GM19099 (cell line): ENCODE results near the gene ZFYVE28.

Experiments used
- POLR2A ChIP-seq: IDR thresholded peaks from 3 replicates; pipeline ENCODE4 v1.6.1; 2011; ENCODE audit warnings: low read depth; ENCODE audit not compliant: insufficient read length; ENCODE audit errors: extremely low read depth

The ZFYVE28 gene

DNA sequence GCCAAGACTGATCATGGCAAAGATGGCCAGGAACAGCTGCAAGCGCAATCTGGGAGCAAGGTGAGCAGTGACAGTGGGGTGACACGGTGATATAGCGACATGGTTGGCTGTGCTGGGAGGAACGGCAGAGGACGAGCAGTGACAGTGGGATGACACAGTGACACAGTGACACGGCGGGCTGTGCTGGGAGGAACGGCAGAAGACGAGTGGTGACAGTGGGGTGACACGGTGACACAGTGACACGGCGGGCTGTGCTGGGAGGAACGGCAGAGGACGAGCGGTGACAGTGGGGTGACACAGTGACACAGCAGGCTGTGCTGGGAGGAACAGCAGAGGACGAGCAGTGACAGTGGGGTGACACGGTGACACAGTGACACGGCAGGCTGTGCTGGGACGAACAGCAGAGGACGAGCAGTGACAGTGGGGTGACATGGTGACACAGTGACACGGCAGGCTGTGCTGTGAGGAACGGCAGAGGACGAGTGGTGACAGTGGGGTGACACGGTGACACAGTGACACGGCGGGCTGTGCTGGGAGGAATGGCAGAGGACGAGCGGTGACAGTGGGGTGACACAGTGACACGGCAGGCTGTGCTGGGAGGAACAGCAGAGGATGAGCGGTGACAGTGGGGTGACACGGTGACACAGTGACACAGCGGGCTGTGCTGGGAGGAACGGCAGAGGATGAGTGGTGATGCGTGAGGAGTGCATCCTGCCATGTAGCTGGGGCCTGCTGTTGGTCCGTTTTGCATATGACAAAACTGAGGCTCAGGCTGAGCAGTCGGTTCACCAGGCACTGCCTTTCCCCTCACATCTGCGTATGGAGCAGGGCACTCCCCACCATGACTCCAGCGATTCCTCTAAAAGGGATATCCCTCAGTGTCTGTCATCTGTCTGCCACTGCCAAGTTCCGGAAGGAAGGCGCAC is 120.6 kb downstream of the ZFYVE28 start:
- no peak for TF ChIP-seq POLR2A

DNA sequence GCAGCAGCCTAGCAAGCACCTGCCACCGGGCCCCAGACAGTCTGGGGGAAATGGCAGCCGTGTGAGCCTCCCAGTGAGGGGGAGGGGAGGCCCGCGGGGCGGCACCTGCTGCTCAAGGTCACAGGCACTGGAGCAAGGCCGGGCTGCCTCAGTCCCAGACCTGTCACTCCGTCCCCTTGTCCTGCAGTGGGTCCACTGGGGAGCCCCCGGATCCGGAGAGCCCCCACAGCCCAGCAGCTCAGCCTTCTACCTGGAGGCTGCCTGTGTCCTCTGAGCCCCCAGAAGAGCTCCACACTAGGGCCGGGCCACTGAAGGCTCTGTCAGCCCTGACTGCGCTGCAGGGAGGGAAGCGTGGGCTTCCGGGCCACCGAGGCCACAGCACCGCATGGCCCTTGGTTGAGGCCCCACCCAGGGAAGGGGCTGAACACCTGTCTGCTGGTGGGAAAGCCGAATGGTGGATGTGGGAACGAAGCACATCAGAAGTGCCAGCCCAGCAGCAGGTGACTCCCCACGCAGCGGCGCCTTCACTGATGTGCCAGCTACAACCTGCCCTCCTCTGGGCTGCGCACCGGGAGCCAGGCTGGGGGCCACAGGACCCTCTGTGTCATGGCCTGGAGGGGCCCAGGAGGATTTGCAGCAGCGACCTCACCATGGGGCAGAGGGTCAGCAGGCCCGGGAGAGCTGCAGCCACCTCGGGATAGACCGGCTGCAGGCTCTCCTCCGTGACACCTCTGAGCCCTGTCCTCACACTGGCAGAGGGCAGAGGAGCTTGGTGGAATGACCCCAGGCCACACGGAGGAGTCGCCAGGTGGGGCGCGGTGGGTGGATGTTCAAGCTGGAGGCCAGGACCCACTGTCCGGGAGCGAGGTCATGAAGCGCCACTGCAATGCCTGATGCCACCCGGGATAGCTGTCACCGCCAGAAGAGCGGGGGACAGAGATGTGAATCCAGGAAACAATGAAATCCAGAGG is 121.5 kb downstream of the ZFYVE28 start:
- no peak for TF ChIP-seq POLR2A

DNA sequence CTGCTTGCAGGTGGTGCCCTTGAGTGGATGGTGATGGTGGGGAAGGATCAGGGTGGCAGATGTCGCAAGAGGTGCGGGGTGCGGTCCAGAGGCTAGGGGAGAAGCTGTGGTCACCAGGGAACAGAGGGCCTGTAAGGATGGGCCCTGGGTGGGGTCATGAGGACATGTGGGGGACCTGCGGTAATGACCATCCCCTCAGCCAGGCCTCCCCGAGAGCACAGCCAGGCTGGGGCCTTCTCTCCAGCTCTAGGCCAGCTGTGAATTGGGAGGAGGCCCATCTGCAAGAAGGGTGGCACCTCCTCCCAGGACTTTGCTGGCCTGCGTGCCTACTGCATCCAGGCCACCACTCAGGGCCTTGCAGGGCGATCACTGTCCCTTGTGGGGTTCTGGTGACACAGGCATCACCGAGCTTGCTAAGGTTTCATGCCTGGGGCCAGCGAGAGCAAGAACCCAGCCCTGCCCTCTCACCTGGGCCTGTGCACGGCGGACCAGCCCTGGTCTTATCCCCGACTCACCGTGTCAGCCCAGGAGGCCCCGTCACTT is 122.5 kb downstream of the ZFYVE28 start:
- TF ChIP-seq POLR2A, result no peak

DNA sequence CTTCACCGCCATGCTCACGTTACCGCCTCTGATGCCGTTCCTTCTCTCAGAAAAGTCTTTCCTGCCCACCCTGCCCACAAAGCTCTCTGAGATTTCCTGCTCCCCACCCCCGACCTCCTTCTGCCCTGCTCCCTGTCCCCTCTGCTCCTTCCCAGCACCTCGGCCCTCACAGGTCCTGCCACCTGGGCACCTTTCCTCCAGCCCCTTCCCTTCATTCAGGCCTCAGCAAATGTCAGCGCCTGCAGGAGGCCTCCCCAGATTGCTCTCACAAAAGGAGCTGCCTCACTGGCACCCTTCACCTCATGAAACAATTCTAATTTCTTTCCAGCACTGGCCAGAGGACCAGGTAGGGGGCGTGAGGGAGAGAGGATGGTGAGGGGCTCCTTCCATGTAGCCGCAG is 122.9 kb downstream of the ZFYVE28 start:
- no peak for TF ChIP-seq POLR2A

DNA sequence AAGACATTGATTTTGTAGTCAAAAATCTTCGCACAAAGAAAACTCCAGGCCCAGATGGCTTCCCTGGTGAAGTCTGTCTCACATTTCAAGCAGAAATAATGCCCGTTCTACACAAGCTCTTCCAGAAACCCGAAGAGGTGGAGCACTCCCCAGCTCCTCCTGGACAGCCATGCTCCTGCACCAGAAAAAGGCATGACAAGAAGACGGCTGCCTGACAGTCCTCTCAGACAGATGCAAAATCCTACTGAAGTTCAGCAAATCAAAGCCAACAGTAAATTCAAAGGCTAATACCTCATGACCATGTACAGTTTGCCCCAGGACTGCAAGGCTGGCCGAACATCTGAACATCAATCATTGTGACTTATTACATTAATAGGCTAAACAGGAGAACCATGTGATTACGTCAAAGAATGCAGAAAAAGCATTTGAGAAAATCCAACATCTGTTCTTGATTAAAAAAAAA is 125.8 kb downstream of the ZFYVE28 start:
- TF ChIP-seq POLR2A, result no peak

DNA sequence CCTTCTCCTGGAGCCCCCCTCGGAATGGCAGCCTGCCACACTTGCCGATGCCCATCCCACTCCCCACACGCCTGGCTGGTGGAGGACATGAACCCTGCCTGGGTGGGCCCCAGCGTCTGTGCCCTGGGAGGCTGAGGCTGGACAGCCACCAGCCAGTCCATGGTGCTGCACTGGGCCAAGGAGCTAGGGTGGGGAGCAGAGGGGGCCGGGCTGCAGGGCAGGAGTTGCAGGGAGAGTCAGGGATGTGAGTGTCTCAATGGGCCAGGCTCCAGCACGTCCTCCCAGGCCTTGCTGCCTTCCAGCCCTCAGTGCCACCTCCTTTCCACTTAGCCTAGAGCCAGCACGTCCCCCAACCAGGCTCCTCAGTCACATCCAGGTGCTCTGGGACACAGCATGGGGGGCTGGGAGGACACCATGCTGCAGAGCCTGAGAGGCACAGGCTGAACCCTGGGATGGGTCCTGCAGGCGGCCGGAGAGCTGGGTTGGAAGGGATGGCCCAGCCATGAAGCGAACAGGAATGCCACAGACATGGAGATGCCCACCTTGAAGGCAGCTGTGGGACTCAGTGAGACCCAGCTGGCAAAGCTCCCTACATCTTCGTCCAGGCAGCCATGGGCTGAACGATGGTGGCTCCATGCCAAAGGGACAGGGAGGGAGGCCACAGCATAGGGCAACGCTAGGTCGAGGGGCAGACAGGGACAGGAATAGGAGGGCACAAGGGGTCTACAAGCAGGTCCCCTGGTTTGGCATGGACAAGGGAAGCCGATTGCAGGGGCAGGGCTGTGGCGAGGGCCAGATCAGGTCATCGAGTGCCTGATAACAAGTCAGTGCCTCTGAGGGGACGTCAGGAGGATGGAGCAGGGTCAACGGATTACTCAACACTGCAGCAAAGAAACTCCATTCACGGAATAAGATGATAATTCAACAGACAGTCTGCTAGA is 126.5 kb downstream of the ZFYVE28 start:
- no peak for TF ChIP-seq POLR2A

DNA sequence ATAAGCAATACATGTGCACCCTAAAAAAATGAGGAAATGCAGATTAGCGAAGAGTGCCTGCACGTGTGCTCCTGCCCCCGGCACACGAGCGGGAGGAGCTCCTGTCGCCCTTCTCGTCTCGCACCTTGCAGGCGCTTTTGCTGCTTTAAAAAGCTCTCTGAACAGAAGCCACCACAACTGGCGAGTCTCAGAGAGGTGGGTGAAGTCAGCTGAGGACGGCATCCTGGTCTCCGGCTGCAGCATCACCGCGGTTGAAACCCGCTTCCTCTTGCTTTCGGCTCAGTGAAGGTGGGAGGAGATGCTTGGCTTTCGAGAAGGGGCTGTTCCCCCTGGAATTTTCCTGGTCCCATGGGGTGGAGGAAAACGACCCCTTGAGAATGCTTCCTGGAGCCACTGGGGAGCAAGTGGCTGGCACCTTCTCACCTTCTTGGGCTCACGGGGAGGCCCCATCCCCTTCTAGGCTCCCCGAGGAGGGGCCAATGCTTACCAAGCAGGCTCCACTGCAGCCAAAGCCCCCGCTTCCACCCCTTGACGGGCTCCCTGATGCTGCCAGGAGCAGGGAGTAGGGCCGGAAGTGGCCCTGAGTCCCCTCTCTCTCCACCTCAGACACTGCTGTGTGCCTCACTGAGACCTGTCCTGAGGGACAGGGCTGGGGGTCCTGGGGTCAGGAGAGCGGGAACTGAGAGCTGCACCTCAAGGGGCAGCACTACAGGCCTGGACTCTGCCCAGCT is 127.3 kb downstream of the ZFYVE28 start:
- no peak for TF ChIP-seq POLR2A

DNA sequence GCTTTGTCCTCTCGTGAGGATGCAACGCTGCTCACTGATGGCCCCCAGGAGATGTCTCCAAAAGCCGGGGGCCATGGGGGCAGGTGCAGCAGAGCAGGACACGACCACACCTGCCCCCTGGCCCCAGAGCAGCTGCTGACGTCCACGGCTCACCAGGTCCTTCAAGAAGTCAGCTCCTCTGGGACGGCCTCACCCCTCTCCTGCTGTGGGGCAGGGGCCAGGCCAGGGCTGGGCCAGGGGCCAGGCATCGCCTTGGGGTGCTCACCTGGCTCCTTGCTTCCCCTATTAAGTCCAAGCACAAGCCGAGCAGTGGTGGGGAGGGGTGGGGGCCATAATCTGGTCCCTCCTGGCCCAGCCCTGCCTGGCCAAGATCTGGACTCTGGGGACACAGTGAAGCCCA is 128.0 kb downstream of the ZFYVE28 start:
- no peak for TF ChIP-seq POLR2A

DNA sequence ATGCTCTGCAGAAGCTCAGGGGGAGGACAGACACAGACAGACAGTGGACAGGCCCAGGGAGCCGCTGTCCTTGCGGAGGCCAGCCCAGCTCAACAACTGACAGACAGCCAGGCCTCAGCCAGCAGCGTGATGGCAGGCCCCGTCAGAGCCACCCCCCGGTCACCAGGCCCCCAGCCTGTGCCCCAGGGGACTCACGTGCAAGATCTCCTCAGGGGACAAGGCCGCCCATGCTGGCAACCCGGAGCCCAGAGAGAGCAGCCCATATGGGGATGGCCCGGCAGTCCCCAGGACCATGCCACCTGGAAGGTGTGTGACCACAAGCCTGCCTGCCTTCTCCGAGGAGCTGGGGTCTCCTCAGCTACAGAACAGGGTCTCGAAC is 128.5 kb downstream of the ZFYVE28 start:
- TF ChIP-seq POLR2A, result no peak

DNA sequence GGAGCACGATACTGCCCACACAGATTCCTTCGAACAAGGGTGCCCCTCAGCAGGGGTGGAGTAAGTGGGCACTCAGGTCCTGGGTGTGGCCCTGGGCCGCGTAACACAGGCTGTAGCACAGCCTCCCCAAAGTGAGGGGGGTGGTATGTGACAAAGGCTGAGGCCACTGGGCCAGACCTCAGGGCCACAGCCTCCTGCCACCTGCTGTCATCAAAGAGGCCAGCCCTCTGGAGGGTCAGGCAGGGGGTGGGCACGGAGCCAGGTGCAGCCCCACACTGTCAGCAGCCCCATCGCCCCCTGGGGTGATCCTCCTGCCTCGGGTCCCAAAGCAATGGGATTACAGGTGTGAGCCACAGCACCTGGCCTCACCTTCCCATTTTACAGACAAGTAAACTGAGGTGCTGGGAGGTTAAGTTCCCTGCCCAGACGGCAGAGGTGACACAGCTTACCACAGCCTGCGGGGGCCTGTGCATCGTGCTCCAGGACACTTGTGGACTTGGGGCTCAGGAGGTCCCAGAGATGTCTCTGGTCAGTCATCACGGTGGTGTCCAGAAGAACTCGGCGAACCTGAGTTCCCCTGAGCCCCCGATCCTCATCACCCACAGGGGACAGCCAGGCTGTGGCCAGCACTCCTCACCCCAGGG is 129.0 kb downstream of the ZFYVE28 start:
- TF ChIP-seq POLR2A, result no peak

DNA sequence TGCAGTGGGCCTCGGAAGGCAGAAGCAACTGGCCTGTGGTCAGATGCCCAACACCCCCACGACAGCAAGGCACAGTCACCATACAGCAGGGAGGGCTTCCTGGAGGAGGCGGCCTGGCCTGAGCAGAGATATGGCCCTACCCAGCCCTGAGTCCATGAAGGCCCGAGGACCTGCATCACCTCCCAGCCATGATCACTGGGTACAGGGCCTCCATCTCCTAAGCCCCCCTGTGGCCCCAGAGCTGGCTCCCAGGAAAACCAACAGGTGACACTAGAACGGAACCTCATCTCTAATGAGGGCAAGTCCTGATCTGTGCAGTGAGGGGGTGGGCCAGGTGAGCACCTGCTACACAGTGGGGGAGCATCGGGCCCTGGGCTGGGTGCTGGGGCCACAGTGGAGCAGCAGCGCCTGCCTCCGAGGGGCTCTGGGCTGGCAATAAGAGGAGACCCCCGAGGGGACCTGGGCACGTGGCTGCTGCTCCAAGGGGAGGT is 130.3 kb downstream of the ZFYVE28 start:
- no peak for TF ChIP-seq POLR2A

DNA sequence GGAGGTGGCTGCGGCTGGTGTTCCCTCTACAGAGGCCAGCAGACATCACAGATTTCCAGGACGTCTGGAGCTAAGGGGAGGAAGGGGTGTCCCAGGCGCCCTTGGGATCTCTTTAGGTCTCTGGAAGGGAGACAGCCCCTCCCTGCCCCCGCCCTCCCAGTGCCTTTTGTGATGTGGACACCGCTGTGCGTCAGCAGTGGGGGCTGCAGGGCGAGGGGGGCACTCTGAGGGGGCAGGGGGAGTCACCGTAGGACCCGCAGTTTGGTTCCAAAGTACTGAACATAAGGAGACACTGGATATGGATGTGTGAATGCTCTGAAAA is 130.9 kb downstream of the ZFYVE28 start:
- TF ChIP-seq POLR2A, result no peak

DNA sequence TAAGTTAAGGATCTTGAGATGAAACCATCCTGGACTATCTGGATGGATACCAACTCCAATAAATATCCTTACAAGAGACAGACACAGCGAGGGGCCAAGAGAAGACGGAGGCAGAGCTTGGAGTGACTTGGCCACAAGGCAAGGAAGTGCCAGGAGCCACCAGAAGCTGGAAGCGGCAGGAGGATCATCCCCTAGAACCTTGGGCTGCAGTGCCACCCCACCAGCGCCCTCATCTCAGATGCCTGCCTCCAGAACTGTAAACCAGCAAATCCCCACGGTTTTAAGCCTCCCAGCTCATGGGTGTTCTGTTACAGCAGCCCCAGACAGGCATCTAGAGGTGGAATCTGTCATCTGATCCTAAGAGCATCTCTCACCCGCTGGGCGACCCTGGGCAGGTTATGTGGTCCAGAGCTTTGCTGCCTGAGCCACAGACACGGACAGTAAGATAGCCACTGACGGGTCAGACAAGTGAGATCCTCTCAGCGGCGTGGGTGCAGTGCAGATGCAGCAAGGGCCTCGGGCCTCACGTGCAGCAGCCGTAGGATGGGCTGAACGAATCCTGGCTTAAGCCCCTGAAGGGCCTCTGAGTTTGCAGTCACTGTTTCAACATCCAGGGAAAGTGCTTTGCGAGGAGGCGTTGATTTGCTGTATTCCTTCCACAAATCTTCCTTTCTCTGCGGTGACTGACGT is 131.4 kb downstream of the ZFYVE28 start:
- TF ChIP-seq POLR2A, result no peak
